ENCODE results near the gene CHCHD10.
A peak's percentile ranks its signal among the peaks of the same experiment; 100 is the strongest.

DNA sequence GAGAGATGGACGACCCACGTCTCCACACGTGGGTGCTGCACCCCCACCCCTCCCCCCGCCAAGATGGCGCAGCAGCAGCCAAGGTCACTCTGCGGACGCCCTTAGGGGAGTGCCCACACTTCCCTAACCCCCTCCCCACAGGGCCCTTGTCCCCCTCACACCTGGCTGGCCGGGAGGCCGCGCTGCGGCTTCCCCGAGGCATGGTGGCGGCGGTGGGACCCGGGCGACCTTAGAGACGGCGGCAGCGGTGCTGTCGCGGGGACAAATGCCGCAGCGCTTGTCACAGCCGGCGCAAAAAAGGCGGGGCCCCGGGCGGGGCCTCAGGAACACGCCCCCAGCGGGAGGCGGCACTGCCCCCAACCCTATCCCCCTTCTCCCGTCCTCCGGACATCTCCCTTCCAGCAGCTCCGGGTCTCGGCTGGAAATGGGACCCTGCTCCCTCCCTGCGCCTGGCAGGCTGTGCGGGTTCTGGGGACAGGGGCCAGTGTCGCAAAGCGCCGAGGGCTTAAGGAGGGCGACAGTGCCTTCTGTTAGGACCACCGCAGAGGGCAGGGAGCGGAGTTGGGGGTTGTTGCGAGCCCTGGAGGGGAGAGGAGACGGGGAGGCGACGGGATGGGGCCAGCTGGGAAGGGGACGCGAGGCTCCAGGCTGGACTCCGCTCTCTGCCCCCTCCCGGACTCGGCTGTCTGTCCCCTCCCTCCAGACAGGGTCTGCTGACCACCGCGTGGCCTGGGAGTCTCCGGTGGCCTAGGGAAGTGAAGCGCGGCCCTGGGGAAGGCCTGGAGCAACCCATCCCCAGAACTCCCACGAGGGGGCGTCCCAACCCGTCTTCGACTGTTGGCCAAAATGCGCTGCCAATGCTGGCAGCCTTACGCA, at the start of gene CHCHD10:
- TF ChIP-seq, protein P1, sequence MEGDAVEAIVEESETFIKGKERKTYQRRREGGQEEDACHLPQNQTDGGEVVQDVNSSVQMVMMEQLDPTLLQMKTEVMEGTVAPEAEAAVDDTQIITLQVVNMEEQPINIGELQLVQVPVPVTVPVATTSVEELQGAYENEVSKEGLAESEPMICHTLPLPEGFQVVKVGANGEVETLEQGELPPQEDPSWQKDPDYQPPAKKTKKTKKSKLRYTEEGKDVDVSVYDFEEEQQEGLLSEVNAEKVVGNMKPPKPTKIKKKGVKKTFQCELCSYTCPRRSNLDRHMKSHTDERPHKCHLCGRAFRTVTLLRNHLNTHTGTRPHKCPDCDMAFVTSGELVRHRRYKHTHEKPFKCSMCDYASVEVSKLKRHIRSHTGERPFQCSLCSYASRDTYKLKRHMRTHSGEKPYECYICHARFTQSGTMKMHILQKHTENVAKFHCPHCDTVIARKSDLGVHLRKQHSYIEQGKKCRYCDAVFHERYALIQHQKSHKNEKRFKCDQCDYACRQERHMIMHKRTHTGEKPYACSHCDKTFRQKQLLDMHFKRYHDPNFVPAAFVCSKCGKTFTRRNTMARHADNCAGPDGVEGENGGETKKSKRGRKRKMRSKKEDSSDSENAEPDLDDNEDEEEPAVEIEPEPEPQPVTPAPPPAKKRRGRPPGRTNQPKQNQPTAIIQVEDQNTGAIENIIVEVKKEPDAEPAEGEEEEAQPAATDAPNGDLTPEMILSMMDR (conservative IDR thresholded peaks at IDR 0.05; ENCODE audit: low read depth, low read length) = peak; percentile 75
- TF ChIP-seq CEBPB (IDR thresholded peaks at IDR 0.05; ENCODE audit: low read depth, low read length) = no peak
- TF ChIP-seq RCOR1 (IDR thresholded peaks at IDR 0.05; ENCODE audit: insufficient replicate concordance, low read length) = no peak
- no peak for TF ChIP-seq NFE2L2 (IDR thresholded peaks at IDR 0.05; ENCODE audit: low read depth, low read length)
- TF ChIP-seq POLR2A (IDR thresholded peaks at IDR 0.05; ENCODE audit: low read depth, low read length) = no peak
- peak; percentile 65 for TF ChIP-seq RAD21 (IDR thresholded peaks at IDR 0.05; ENCODE audit: low read length)
- TF ChIP-seq RFX5 (IDR thresholded peaks at IDR 0.05; ENCODE audit: low read depth, low read length) = no peak
- no peak for TF ChIP-seq FOS (IDR thresholded peaks at IDR 0.05; ENCODE audit: low read depth, low read length)
- peak; percentile 70 for TF ChIP-seq SMC3 (IDR thresholded peaks at IDR 0.05; ENCODE audit: low read depth, low read length)
- TF ChIP-seq MAFK (IDR thresholded peaks at IDR 0.05; ENCODE audit: low read depth, low read length) = no peak

Data from IMR-90 (cell line).